HG03097 (cell line): ENCODE data around the gene GRN.
"Not testable (repeated sequence)": the region's sequence is repeated elsewhere in the genome, so short reads cannot be mapped to it uniquely, and the experiment has no call there.

ENCODE experiments used
- ATAC-seq: cut with Tn5 transposase; IDR thresholded peaks from one replicate; pipeline ENCODE4 v1.9.1; 2021; ENCODE audit not compliant: unreplicated experiment, low FRiP score

Gene GRN

GRCh38 chr17:44359458-44360143, 14.5 kb downstream of the GRN start:
- no peak for ATAC-seq

GRCh38 chr17:44360144-44360533, 15.0 kb downstream of the GRN start:
- no peak for ATAC-seq

- no peak for ATAC-seq
These were observed 15.7 kb downstream of the GRN start for GRCh38 chr17:44360826-44361225.

- no peak for ATAC-seq
These were observed 16.5 kb downstream of the GRN start for GRCh38 chr17:44361292-44362260.

GRCh38 chr17:44362459-44362948, 17.4 kb downstream of the GRN start:
- no peak for ATAC-seq

GRCh38 chr17:44362949-44363612, 18.0 kb downstream of the GRN start:
- no peak for ATAC-seq

- no peak for ATAC-seq
These were observed 18.6 kb downstream of the GRN start, which contains the start of gene FAM171A2 for GRCh38 chr17:44363613-44364159. Gene FAM171A2, minus strand, starts transcription at chr17:44363853. Its CDS starts 139 bp downstream, at chr17:44363714.

GRCh38 chr17:44365051-44365450, 19.9 kb downstream of the GRN start:
- ATAC-seq: not testable (repeated sequence)

GRCh38 chr17:44367231-44367979, 22.3 kb downstream of the GRN start:
- no peak for ATAC-seq

- not testable (repeated sequence) for ATAC-seq
These were observed 23.5 kb downstream of the GRN start for GRCh38 chr17:44368391-44369243.

GRCh38 chr17:44369414-44370023, 24.4 kb downstream of the GRN start:
- not testable (repeated sequence) for ATAC-seq

- ATAC-seq: no peak
These were observed 26.9 kb downstream of the GRN start for GRCh38 chr17:44372036-44372435.

- ATAC-seq: no peak
These were observed 29.4 kb downstream of the GRN start for GRCh38 chr17:44374306-44375195.

- ATAC-seq: no peak
These were observed 30.3 kb downstream of the GRN start for GRCh38 chr17:44375196-44376017.

GRCh38 chr17:44376124-44376523, 31.0 kb downstream of the GRN start:
- ATAC-seq: no peak

GRCh38 chr17:44376779-44377178, 31.7 kb downstream of the GRN start:
- ATAC-seq: no peak
